HS-27A (cell line): ENCODE data around the gene SRD5A1.

Experiments
- DNase-seq: peaks from one replicate; pipeline ENCODE4 v3.0.0-alpha.2; 2012; ENCODE audit warnings: low read depth, missing footprints

SRD5A1 gene

GRCh38 chr5:6604341-6604740 is 28.9 kb upstream of the SRD5A1 start:
- DNase-seq = no peak

GRCh38 chr5:6604946-6605345 is 28.3 kb upstream of the SRD5A1 start:
- DNase-seq = no peak

- no peak for DNase-seq
Observed at GRCh38 chr5:6606884-6607558, 26.2 kb upstream of the SRD5A1 start.

- no peak for DNase-seq
Observed at GRCh38 chr5:6607559-6607936, 25.7 kb upstream of the SRD5A1 start.

- DNase-seq = no peak
Observed at GRCh38 chr5:6608016-6608415, 25.2 kb upstream of the SRD5A1 start.

GRCh38 chr5:6611334-6612256 is 21.6 kb upstream of the SRD5A1 start:
- DNase-seq = no peak

- no peak for DNase-seq
Observed at GRCh38 chr5:6615034-6615815, 18.0 kb upstream of the SRD5A1 start.

- DNase-seq = no peak
Observed at GRCh38 chr5:6616632-6617031, 16.6 kb upstream of the SRD5A1 start.

- DNase-seq = no peak
Observed at GRCh38 chr5:6623228-6623627, 10.0 kb upstream of the SRD5A1 start.

- DNase-seq = no peak
Observed at GRCh38 chr5:6623941-6624340, 9.3 kb upstream of the SRD5A1 start.

GRCh38 chr5:6626508-6626907 is 6.7 kb upstream of the SRD5A1 start:
- no peak for DNase-seq

GRCh38 chr5:6631441-6631840 is 1.8 kb upstream of the SRD5A1 start:
- DNase-seq = no peak

GRCh38 chr5:6632324-6632887 is 834 bp upstream of the SRD5A1 start:
- DNase-seq = peak; percentile 5

GRCh38 chr5:6633469-6634245 is 417 bp downstream of the SRD5A1 start:
- peak; percentile 8 for DNase-seq

GRCh38 chr5:6634306-6634705 is 1.1 kb downstream of the SRD5A1 start:
- DNase-seq = no peak

GRCh38 chr5:6634788-6635430 is 1.7 kb downstream of the SRD5A1 start:
- no peak for DNase-seq

- no peak for DNase-seq
Observed at GRCh38 chr5:6636293-6636692, 3.1 kb downstream of the SRD5A1 start.

- no peak for DNase-seq
Observed at GRCh38 chr5:6637022-6637421, 3.8 kb downstream of the SRD5A1 start.

GRCh38 chr5:6637590-6637989 is 4.3 kb downstream of the SRD5A1 start:
- no peak for DNase-seq

- no peak for DNase-seq
Observed at GRCh38 chr5:6638236-6638635, 5.0 kb downstream of the SRD5A1 start.

GRCh38 chr5:6642655-6643054 is 9.4 kb downstream of the SRD5A1 start:
- DNase-seq = no peak
